Gastrocnemius medialis (tissue), 4 donors: ENCODE data around the gene EPB41L4A.

Experiments
- POLR2A ChIP-seq, 2 donors: fragments of 450-650 bp; IDR thresholded peaks; one replicate each; pipeline ENCODE4 v1.6.1; 2017; ENCODE audit warnings: antibody characterized with exemption in 2 of 2, mild to moderate bottlenecking in 2 of 2, moderate library complexity in 2 of 2
- TF ChIP-seq, protein P1 (sequence below), 5 experiments: fragments of 450-650 bp in 3 of 5; fragments of 200-600 bp in 2 of 5; sonication (generic) in 2 of 5; IDR thresholded peaks in 4 of 5; conservative IDR thresholded peaks in 1 of 5; 1 replicate in 4 of 5; 2 replicates in 1 of 5; pipeline ENCODE4 v1.5.1; 2016 to 2019; ENCODE audit warnings: antibody characterized with exemption in 5 of 5, mild to moderate bottlenecking in 3 of 5, moderate library complexity in 3 of 5

DNA sequence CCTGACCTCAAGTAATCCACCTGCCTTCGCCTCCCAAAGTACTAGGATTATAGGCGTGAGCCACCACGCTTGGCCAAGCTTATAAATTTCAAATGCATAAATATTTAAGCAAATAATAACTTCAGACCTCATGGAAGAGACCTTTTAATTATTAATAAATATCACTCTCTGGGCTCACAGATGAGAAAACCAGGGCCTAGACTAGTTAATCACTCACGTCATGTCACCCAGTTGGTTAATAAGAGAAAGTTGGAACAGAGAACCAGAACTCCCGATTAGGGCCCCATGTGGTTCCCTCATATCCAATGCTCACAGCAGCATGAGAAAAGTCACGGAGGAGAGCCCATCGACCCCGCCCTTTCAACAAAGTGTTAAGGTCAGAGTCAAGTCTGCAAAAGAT lies 79.3 kb downstream of the EPB41L4A start:
- TF ChIP-seq POLR2A (IDR thresholded peaks at IDR 0.05), result no peak
- TF ChIP-seq, protein P1, sequence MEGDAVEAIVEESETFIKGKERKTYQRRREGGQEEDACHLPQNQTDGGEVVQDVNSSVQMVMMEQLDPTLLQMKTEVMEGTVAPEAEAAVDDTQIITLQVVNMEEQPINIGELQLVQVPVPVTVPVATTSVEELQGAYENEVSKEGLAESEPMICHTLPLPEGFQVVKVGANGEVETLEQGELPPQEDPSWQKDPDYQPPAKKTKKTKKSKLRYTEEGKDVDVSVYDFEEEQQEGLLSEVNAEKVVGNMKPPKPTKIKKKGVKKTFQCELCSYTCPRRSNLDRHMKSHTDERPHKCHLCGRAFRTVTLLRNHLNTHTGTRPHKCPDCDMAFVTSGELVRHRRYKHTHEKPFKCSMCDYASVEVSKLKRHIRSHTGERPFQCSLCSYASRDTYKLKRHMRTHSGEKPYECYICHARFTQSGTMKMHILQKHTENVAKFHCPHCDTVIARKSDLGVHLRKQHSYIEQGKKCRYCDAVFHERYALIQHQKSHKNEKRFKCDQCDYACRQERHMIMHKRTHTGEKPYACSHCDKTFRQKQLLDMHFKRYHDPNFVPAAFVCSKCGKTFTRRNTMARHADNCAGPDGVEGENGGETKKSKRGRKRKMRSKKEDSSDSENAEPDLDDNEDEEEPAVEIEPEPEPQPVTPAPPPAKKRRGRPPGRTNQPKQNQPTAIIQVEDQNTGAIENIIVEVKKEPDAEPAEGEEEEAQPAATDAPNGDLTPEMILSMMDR (IDR thresholded peaks at IDR 0.05 in 4 of 5, conservative IDR thresholded peaks at IDR 0.05 in 1 of 5), result no peak
